GM18909 (cell line): ENCODE data around the gene UBXN10.

Source experiments
- ATAC-seq: cut with Tn5 transposase; IDR thresholded peaks from one replicate; pipeline ENCODE4 v1.9.1; 2021; ENCODE audit warnings: mild to moderate bottlenecking; ENCODE audit not compliant: unreplicated experiment, poor library complexity

The UBXN10 gene

GRCh38 chr1:20185834-20186782 is at the start of gene UBXN10, which contains the start of gene PLA2G2C:
Gene UBXN10 (plus strand): TSS chr1:20186096. CDS start chr1:20190562, 4,466 bp downstream.
Gene PLA2G2C (minus strand): TSS chr1:20186518. CDS start chr1:20177363, 9,155 bp downstream.
- no peak for ATAC-seq

- ATAC-seq, result no peak
Measured at GRCh38 chr1:20136249-20136648, 49.6 kb upstream of the UBXN10 start.

- no peak for ATAC-seq
Measured at GRCh38 chr1:20137055-20137454, 48.8 kb upstream of the UBXN10 start.

- no peak for ATAC-seq
Measured at GRCh38 chr1:20137604-20138003, 48.3 kb upstream of the UBXN10 start.

- no peak for ATAC-seq
Measured at GRCh38 chr1:20138346-20138745, 47.5 kb upstream of the UBXN10 start.

GRCh38 chr1:20138961-20139550 is 46.8 kb upstream of the UBXN10 start, which contains the start of gene PLA2G2F:
Gene PLA2G2F (plus strand): TSS chr1:20139323. CDS start chr1:20139428, 105 bp downstream.
- no peak for ATAC-seq

GRCh38 chr1:20139776-20140612 is 45.9 kb upstream of the UBXN10 start:
- no peak for ATAC-seq

- no peak for ATAC-seq
Measured at GRCh38 chr1:20141001-20141400, 44.9 kb upstream of the UBXN10 start.

GRCh38 chr1:20141466-20141865 is 44.4 kb upstream of the UBXN10 start:
- no peak for ATAC-seq

- no peak for ATAC-seq
Measured at GRCh38 chr1:20142001-20142710, 43.7 kb upstream of the UBXN10 start.

GRCh38 chr1:20143318-20143717 is 42.6 kb upstream of the UBXN10 start:
- ATAC-seq, result no peak

GRCh38 chr1:20143734-20144565 is 41.9 kb upstream of the UBXN10 start:
- ATAC-seq, result no peak

- no peak for ATAC-seq
Measured at GRCh38 chr1:20147846-20148570, 37.9 kb upstream of the UBXN10 start.

GRCh38 chr1:20148571-20149500 is 37.1 kb upstream of the UBXN10 start:
- ATAC-seq, result no peak

- no peak for ATAC-seq
Measured at GRCh38 chr1:20149601-20150325, 36.1 kb upstream of the UBXN10 start.

GRCh38 chr1:20150326-20150705 is 35.6 kb upstream of the UBXN10 start:
- no peak for ATAC-seq

- ATAC-seq, result no peak
Measured at GRCh38 chr1:20150969-20151368, 34.9 kb upstream of the UBXN10 start.
